OCI-LY1 (cell line): ENCODE data around the gene CDKN2B-AS1.

Source experiments
- CTCF ChIP-seq: fragments of 200-600 bp; sonication (generic), shearing (Covaris generic); IDR thresholded peaks from 2 replicates; pipeline ENCODE4 v1.5.1; 2017; ENCODE audit warnings: mild to moderate bottlenecking, antibody characterized with exemption, low read length, moderate library complexity, mixed read lengths
- EZH2 ChIP-seq: fragments of 200-600 bp; sonication (generic), shearing (Covaris generic); IDR thresholded peaks from 2 replicates; pipeline ENCODE4 v1.8.0; 2017; ENCODE audit warnings: borderline replicate concordance, mixed run types, mild to moderate bottlenecking, antibody characterized with exemption, low read length, moderate library complexity, mixed read lengths

GRCh38 chr9:22147813-22148527 is 153.4 kb downstream of the CDKN2B-AS1 start:
- no peak for TF ChIP-seq CTCF
- no peak for TF ChIP-seq EZH2
